ENCODE results near the gene NOP56. TPM values are rescaled to one million over a fixed set of nuclear protein-coding genes. Genes with fewer than 3 reads are reported as not detected.

The NOP56 gene
- total RNA-seq, 4 donors from 2014 or later: 73.0 to 174 (median 137) TPM

- no peak for TF ChIP-seq CTCF (IDR thresholded peaks at IDR 0.05)
- no peak for TF ChIP-seq POLR2A (IDR thresholded peaks at IDR 0.05)
- H3K4me3 ChIP-seq: no peak overlapping the region
- intact Hi-C loops (cut with DNase I): no loop called here
- 39 to 55% methylated on average over 2 of the region's 2 CpGs for WGBS, 2 donors
- no peaks in the 10 kb centered on the region for H3K36me3 ChIP-seq
- no peak for DNase-seq
- peak overlapping the region in 1 of 4 donors; percentile 67 for H3K27ac ChIP-seq
- H3K9me3 ChIP-seq: peaks cover 0 to 6% (median 2%) of the 10 kb centered on the region in 3 donors
- no peaks in the 10 kb centered on the region for H3K4me1 ChIP-seq
- H3K27me3 ChIP-seq: peaks cover 0 to 27% (median 0%) of the 10 kb centered on the region in 4 donors
These were observed 27.4 kb upstream of the NOP56 start for GRCh38 chr20:2625062-2625461.

- intact Hi-C loops (cut with DNase I): no loop called here
- DNase-seq: no peak
- 38% methylated on average over 9 of the region's 9 CpGs for WGBS, 2 donors
- H3K4me1 ChIP-seq: no peaks in the 10 kb centered on the region
- H3K9me3 ChIP-seq: peaks cover 0 to 6% (median 4%) of the 10 kb centered on the region in 3 donors
- no peaks in the 10 kb centered on the region for H3K36me3 ChIP-seq
- H3K27ac ChIP-seq: no peak overlapping the region
- no peak overlapping the region for H3K4me3 ChIP-seq
- no peak for TF ChIP-seq POLR2A (IDR thresholded peaks at IDR 0.05)
- no peak for TF ChIP-seq CTCF (IDR thresholded peaks at IDR 0.05)
- peaks cover 0 to 19% (median 0%) of the 10 kb centered on the region in 4 donors for H3K27me3 ChIP-seq
These were observed 25.4 kb upstream of the NOP56 start for GRCh38 chr20:2626853-2627541.

- WGBS, 2 donors: 10 to 19% methylated on average over 1 of the region's 1 CpG
- H3K27me3 ChIP-seq: peaks cover 0 to 32% (median 0%) of the 10 kb centered on the region in 4 donors
- H3K9me3 ChIP-seq: peaks cover 0 to 4% (median 4%) of the 10 kb centered on the region in 3 donors
- TF ChIP-seq POLR2A (IDR thresholded peaks at IDR 0.05): no peak
- TF ChIP-seq CTCF (IDR thresholded peaks at IDR 0.05): no peak
- no peak overlapping the region for H3K27ac ChIP-seq
- no peaks in the 10 kb centered on the region for H3K36me3 ChIP-seq
- H3K4me3 ChIP-seq: no peak overlapping the region
- H3K4me1 ChIP-seq: no peaks in the 10 kb centered on the region
- intact Hi-C loops (cut with DNase I): no loop called here
- DNase-seq: no peak
These were observed 21.2 kb upstream of the NOP56 start for GRCh38 chr20:2631228-2631627.

- Histone ChIP-seq H3K9me3 (peaks cover 0 to 4% (median 0%) of the 10 kb centered on the region in 3 donors), H3K4me3 (no peak overlapping the region), H3K4me1 (no peaks in the 10 kb centered on the region), H3K27me3 (peaks cover 0 to 25% (median 0%) of the 10 kb centered on the region in 4 donors), H3K27ac (no peak overlapping the region), H3K36me3 (no peaks in the 10 kb centered on the region)
- no peak for DNase-seq
- intact Hi-C loops (cut with DNase I): no loop called here
- WGBS, 2 donors: 0% methylated on average over 1 of the region's 1 CpG
- no peak for TF ChIP-seq CTCF (IDR thresholded peaks at IDR 0.05)
- TF ChIP-seq POLR2A (IDR thresholded peaks at IDR 0.05): no peak
These were observed 19.1 kb upstream of the NOP56 start for GRCh38 chr20:2633381-2633780.

- intact Hi-C loops (cut with DNase I): no loop called here
- H3K36me3 ChIP-seq: no peaks in the 10 kb centered on the region
- H3K9me3 ChIP-seq: no peaks in the 10 kb centered on the region
- no peak for DNase-seq
- H3K27me3 ChIP-seq: peaks cover 0 to 18% (median 0%) of the 10 kb centered on the region in 4 donors
- TF ChIP-seq POLR2A (IDR thresholded peaks at IDR 0.05) (no peak), CTCF (IDR thresholded peaks at IDR 0.05) (no peak)
- H3K27ac ChIP-seq: no peak overlapping the region
- H3K4me3 ChIP-seq: no peak overlapping the region
- no peaks in the 10 kb centered on the region for H3K4me1 ChIP-seq
- 62 to 69% methylated on average over 5 to 6 of the region's 6 CpGs for WGBS, 2 donors
These were observed 15.2 kb upstream of the NOP56 start for GRCh38 chr20:2637246-2637645.
